Stimulated activated CD4-positive, alpha-beta T cell treated with anti-CD3 and anti-CD28 coated beads, Interleukin-2, amount 100 ng/mL, for 48 hours (primary cell): ENCODE measurements around the gene DGUOK.
A peak's percentile ranks its signal among the peaks of the same experiment; 100 is the strongest.

Source experiments
- DNase-seq, 2 donors: peaks; one replicate each; pipeline ENCODE4 v3.0.0-alpha.2; 2020

The DGUOK gene

GRCh38 chr2:73983322-73984202 is 56.9 kb downstream of the DGUOK start:
- DNase-seq, result no peak

- peak in 1 of 2 donors; percentile 57 for DNase-seq
Measured at GRCh38 chr2:73984203-73984921, 57.7 kb downstream of the DGUOK start, which contains the start of gene TET3. Gene TET3 (plus strand): TSS chr2:73984910. CDS start chr2:73986404, 1,494 bp downstream.

GRCh38 chr2:73984922-73985307 is 58.2 kb downstream of the DGUOK start:
- peak in 1 of 2 donors; percentile 59 for DNase-seq

GRCh38 chr2:73985308-73986084 is 58.8 kb downstream of the DGUOK start:
- DNase-seq, result peak in 1 of 2 donors; percentile 58

- DNase-seq, result no peak
Measured at GRCh38 chr2:73986085-73986681, 59.5 kb downstream of the DGUOK start.

- DNase-seq, result no peak
Measured at GRCh38 chr2:73987109-73987947, 60.6 kb downstream of the DGUOK start.

- no peak for DNase-seq
Measured at GRCh38 chr2:73987948-73988700, 61.4 kb downstream of the DGUOK start.

- no peak for DNase-seq
Measured at GRCh38 chr2:73989972-73990371, 63.3 kb downstream of the DGUOK start.

GRCh38 chr2:73990531-73990930 is 63.9 kb downstream of the DGUOK start:
- no peak for DNase-seq

GRCh38 chr2:73992036-73992435 is 65.4 kb downstream of the DGUOK start:
- no peak for DNase-seq

GRCh38 chr2:73993376-73993775 is 66.7 kb downstream of the DGUOK start:
- DNase-seq, result no peak

GRCh38 chr2:73993778-73994177 is 67.1 kb downstream of the DGUOK start:
- no peak for DNase-seq

- DNase-seq, result no peak
Measured at GRCh38 chr2:73994178-73994831, 67.6 kb downstream of the DGUOK start.

- no peak for DNase-seq
Measured at GRCh38 chr2:73995810-73996209, 69.1 kb downstream of the DGUOK start.

GRCh38 chr2:73997813-73998212 is 71.1 kb downstream of the DGUOK start:
- no peak for DNase-seq

GRCh38 chr2:73998451-73998850 is 71.8 kb downstream of the DGUOK start:
- DNase-seq, result no peak

GRCh38 chr2:73998933-73999332 is 72.3 kb downstream of the DGUOK start:
- no peak for DNase-seq

GRCh38 chr2:73999881-74000597 is 73.4 kb downstream of the DGUOK start:
- no peak for DNase-seq

GRCh38 chr2:74000666-74001065 is 74.0 kb downstream of the DGUOK start:
- DNase-seq, result no peak

GRCh38 chr2:74001121-74001520 is 74.4 kb downstream of the DGUOK start:
- no peak for DNase-seq
